Activated naive CD8-positive, alpha-beta T cell treated with anti-CD3 and anti-CD28 coated beads, Interleukin-2, amount 10 ng/mL, durations not matched to agents 7 days and 5 days (primary cell): ENCODE data around the gene FCN3. TPM values are rescaled to one million over a fixed set of nuclear protein-coding genes. Genes with fewer than 3 reads are reported as not detected.
A peak's percentile ranks its signal among the peaks of the same experiment; 100 is the strongest.

Experiments used
- ATAC-seq: fragments of 150-1000 bp; cut with Tn5 transposase; one replicate; pipeline ENCODE4 v1.10.0; 2021; ENCODE audit warnings: low read depth, moderate library complexity
- POLR2A ChIA-PET: fragments of 350-600 bp; sonication (Branson Sonifier 250); formaldehyde crosslinking; loops from one replicate; lab custom pipeline; 2021; ENCODE audit warnings: antibody characterized with exemption; lab: Charles Lee
- DNase-seq: peaks from one replicate; pipeline ENCODE4 v3.0.0; 2021
- H3K27ac Mint-ChIP-seq: one replicate; pipeline ENCODE4 v1.8.0; 2022; ENCODE audit warnings: mild to moderate bottlenecking, mixed read lengths
- H3K27me3 Mint-ChIP-seq: one replicate; pipeline ENCODE4 v1.8.0; 2022; ENCODE audit warnings: mild to moderate bottlenecking, moderate library complexity, mixed read lengths
- H3K36me3 Mint-ChIP-seq: one replicate; pipeline ENCODE4 v1.8.0; 2021; ENCODE audit warnings: mild to moderate bottlenecking, mixed read lengths
- H3K4me1 Mint-ChIP-seq: one replicate; pipeline ENCODE4 v1.8.0; 2021; ENCODE audit warnings: mixed read lengths
- H3K4me3 Mint-ChIP-seq: one replicate; pipeline ENCODE4 v1.8.0; 2022; ENCODE audit warnings: mild to moderate bottlenecking, moderate library complexity, mixed read lengths
- H3K9me3 Mint-ChIP-seq: one replicate; pipeline ENCODE4 v1.8.0; 2021; ENCODE audit warnings: mixed read lengths
- total RNA-seq, 2 experiments: library from RNA; stranded (reverse); gene quantifications; one replicate each; pipeline ENCODE4 v1.2.3, GENCODE V29; 2021

Gene FCN3
- total RNA-seq, 2 experiments from 2014 or later, result not detected

DNA sequence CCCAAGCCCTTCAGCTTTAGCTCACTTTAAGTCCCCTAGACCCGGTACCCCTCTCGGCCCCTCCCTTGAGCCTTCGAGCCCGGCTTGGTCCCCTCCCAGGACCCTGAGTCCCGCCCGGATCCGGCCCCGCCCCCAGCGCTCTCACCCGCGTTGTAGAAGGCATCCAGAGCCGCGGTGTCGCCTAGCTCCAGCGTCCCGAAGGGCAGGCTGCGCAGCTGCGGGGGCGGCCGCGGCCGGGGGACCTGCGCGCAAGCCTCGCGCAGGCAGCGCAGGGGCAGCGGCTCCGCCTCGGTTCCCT, 8.6 kb downstream of the FCN3 start:
- peak; percentile 83 for DNase-seq
- peak overlapping the region; percentile 84 for H3K27ac Mint-ChIP-seq
- ATAC-seq, result peak; percentile 68
- H3K9me3 Mint-ChIP-seq, result no peaks in the 10 kb centered on the region
- no peaks in the 10 kb centered on the region for H3K27me3 Mint-ChIP-seq
- H3K4me3 Mint-ChIP-seq, result peak overlapping the region; percentile 86
- H3K36me3 Mint-ChIP-seq, result no peaks in the 10 kb centered on the region
- POLR2A ChIA-PET, result interaction anchor here (0.6 to 2.8 kb wide), 10 partner anchors 9 to 480 kb away, joined by 4 to 15 read pairs (median 5); partner anchors contain the start of gene SYTL1
- peaks cover 34% of the 10 kb centered on the region for H3K4me1 Mint-ChIP-seq

DNA sequence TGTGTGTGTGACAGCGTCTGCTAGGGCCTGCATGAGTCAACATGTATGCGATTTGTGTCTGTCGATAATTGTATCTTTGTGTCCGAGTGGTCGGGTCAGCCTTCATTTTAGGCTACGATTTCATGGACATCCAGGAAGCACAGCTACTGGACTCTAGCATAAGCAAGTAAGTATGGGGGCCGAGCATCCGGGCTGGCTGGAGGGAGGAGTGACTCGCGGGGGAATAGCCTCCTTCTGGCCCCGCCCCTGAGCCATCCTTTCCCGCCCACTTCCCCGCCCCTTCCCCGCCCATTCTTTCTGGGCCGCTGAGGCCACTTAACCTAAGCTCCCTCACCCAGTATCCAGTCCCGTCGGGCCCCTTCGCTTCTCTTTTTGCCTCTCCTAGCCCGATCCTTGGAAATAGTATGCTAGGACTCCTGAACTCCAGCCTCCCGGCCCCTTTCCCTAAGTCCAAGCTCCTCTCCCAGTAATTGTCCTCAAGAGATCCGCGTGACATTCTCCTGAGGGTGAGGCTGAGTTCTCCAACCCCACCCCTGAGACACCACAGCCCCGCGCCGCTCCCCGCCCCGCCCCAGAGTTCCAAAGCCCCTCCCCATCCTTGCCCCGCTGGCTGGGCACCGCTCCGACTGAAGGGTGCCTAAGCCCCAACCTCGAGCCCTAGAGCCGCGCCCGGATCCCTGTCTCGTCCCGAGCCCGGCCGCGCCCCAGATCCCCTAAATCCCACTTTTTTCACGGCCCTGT, 9.1 kb downstream of the FCN3 start:
- peaks cover 34% of the 10 kb centered on the region for H3K4me1 Mint-ChIP-seq
- H3K4me3 Mint-ChIP-seq, result peak overlapping the region; percentile 86
- peak overlapping the region; percentile 84 for H3K27ac Mint-ChIP-seq

DNA sequence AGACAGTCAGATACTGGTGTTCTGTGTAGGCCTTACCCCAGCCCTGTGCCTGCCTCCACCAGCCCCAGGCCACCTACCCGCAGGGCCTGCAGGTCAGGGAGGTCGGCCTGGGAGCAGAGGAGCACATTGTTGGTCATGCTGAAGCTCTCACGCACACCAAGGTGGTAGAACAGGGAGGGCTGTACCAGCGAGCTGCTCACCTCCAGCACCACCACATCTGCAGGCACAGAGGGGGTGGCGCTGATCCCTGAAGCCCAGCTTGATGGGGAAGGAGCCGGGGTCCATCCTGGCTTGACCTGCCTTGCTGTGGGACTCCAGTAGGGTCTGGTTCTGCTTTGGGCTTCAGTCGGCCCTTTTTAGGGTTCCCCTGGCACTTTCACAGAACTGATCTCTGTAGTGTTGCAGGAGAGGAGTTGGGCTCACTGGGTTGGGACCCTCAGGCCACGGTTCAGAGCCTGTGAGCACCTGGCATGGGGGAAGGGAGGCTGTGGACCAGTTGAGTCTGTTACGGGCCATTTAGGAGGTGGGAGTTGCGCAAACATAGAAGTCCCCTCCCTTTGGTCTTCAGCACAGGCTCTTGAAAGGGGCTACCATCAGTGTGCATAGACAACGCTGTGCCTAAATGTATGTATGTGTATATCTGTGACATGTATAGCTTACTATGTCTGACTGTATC, 9.8 kb downstream of the FCN3 start:
- Mint-ChIP-seq H3K9me3 (no peaks in the 10 kb centered on the region), H3K27me3 (peaks cover 2% of the 10 kb centered on the region), H3K27ac (peak overlapping the region; percentile 84), H3K4me3 (peak overlapping the region; percentile 86), H3K36me3 (no peaks in the 10 kb centered on the region), H3K4me1 (peaks cover 35% of the 10 kb centered on the region)
- ATAC-seq (no peak), DNase-seq (no peak)
- POLR2A ChIA-PET, result interaction anchor here (0.6 to 2.8 kb wide), 8 partner anchors 7 to 330 kb away, joined by 3 to 15 read pairs (median 5); no protein-coding TSS in a partner anchor

More for the DNA sequence above, 9.1 kb downstream of the FCN3 start:
- H3K9me3 Mint-ChIP-seq, result no peaks in the 10 kb centered on the region
- POLR2A ChIA-PET, result interaction anchor here (0.6 to 2.8 kb wide), 11 partner anchors 8 to 480 kb away, joined by 3 to 15 read pairs (median 5); no protein-coding TSS in a partner anchor
- H3K36me3 Mint-ChIP-seq, result no peaks in the 10 kb centered on the region
- H3K27me3 Mint-ChIP-seq, result no peaks in the 10 kb centered on the region
- DNase-seq (peak; percentile 80), ATAC-seq (peak; percentile 59)

DNA sequence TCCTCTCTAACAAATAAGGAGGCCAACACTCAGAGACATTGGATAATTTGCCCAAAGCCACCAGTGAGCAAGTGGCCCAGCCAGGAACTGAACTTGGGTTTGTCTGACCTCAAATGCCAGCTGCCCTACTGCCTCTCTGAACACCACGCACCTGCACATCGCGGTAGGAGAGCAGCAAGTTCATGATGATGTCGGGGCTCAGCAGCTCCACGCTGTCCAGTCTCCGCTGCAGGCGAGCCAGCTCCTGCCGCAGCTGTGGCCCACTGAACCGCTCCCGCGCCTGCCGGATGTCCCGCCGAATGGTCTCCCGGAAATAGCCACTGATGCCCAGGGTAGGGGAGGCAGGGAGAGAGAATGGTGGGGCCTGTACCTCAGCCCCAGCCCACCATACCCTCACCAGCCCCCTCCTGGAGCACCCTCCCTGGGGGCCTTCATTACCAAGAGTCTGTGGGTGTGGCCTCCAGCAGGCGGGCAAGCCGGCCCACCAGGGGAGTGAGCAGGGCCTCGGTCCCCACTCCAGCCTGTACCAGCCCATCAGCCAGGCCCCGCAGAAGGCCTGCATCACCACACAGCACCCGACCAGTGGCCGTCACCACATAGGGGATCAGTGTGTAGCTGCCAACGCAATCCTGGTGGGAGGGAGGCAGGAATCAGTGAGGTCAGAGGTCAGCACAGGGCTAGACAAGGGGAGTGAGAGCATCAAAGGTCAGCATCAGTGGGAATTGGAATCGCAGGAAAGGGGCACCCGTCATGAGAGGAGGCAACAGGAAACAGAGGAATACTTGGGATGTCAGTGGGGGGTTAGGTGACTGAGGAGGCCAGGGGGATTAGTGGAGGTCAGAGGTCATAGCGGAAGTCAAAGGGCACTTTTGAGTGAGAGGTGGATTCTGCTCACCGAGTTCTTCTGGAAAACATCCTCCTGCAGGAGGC, 10.6 kb downstream of the FCN3 start:
- POLR2A ChIA-PET, result no interaction called here
- peak overlapping the region; percentile 7 for H3K27ac Mint-ChIP-seq
- H3K4me1 Mint-ChIP-seq, result peaks cover 34% of the 10 kb centered on the region
- DNase-seq (no peak), ATAC-seq (no peak)
- no peaks in the 10 kb centered on the region for H3K9me3 Mint-ChIP-seq
- H3K27me3 Mint-ChIP-seq, result peaks cover 5% of the 10 kb centered on the region
- H3K4me3 Mint-ChIP-seq, result no peak overlapping the region
- H3K36me3 Mint-ChIP-seq, result no peaks in the 10 kb centered on the region

DNA sequence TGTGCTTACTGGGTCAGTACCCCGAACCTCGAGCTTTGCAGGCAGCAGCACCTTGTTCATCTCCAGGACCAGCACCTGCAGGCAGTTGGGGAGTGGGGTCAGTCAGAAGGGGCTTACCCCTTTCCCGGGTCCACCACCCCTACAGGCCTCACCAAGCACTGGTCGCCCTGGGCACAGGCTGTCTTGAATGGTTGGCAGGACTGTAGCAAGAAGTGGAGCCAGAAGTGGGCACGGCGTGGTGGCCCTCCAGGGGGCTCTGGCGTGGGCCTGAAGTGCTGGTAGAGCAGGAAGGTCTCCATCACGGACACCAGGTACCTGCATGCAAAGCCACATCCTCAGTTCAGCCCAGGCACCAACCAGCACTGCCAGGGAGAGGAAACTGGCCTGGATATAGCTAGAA, 13.1 kb downstream of the FCN3 start:
- peaks cover 6% of the 10 kb centered on the region for H3K27me3 Mint-ChIP-seq
- DNase-seq (no peak), ATAC-seq (no peak)
- H3K27ac Mint-ChIP-seq, result no peak overlapping the region
- peaks cover 30% of the 10 kb centered on the region for H3K4me1 Mint-ChIP-seq
- no peaks in the 10 kb centered on the region for H3K9me3 Mint-ChIP-seq
- no peaks in the 10 kb centered on the region for H3K36me3 Mint-ChIP-seq
- POLR2A ChIA-PET, result no interaction called here
- H3K4me3 Mint-ChIP-seq, result no peak overlapping the region

DNA sequence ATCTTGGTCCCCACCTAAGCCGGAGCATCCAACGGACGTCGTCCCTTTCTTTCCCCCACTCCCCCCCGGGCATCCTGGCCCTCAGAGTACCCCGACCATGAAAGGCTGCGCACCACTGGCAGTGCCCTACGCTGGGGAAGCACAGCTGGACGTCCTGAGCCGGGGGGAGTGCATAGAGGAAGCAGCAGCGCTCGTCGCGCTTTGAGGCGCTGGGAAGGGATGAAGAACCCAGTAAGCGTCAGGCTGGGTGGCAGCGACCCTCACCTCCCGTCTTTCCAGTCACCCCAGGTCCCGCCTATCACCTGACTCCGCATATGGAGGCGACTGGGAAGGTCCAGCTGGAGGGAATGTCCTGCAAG, 13.6 kb downstream of the FCN3 start:
- ATAC-seq (no peak), DNase-seq (no peak)
- Mint-ChIP-seq H3K27ac (no peak overlapping the region), H3K27me3 (peaks cover 6% of the 10 kb centered on the region), H3K36me3 (no peaks in the 10 kb centered on the region), H3K9me3 (no peaks in the 10 kb centered on the region), H3K4me3 (peak overlapping the region; percentile 19), H3K4me1 (peaks cover 34% of the 10 kb centered on the region)
- POLR2A ChIA-PET, result no interaction called here

DNA sequence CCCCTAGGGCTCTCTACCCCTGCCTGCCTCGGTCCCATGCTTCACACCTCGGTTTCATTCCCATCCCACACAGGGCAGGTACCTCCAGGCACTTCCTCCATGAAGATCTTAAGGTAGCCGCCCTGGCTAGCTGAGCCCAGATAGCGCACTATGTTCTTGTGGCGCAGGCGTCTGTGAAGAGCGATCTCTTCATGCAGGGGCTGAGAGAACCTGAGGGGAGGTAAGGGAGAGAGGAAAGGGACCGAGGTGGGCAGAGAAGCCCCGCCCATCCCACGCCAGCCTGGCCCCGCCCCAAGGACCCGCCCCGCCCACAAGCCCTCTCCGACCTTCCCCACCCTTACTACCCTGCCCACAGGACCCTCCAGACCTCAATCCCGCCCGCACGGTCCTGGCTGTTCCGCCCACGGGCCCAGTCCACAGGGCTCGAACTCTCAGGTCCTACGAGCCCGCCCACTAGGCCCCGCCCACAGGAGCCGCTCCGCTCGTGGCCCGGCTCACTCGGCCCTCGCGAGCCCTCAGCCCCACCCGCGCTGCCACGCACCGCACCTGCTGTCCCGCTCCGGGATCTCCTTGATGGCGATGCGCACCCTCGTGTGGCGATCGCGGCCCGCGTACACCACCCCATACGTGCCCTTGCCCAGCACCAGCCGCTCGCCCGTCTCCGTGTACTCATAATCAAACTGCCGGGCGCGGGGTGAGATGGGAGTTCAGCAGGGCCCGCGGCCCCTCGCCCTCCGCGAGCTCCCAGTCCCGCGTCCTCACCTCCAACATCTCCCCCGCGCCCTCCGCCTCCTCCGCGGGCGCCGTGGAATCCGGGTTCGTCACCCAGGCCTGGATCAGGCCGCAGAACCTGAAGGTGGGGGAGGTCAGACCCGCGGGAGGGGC, 14.2 kb downstream of the FCN3 start:
- no peaks in the 10 kb centered on the region for H3K36me3 Mint-ChIP-seq
- peaks cover 6% of the 10 kb centered on the region for H3K27me3 Mint-ChIP-seq
- POLR2A ChIA-PET, result interaction anchor here (1.0 to 1.6 kb wide), 2 partner anchors 15 to 18 kb away, joined by 3 to 4 read pairs; partner anchors contain the start of gene SYTL1
- no peaks in the 10 kb centered on the region for H3K9me3 Mint-ChIP-seq
- H3K4me3 Mint-ChIP-seq, result peak overlapping the region; percentile 63
- peaks cover 35% of the 10 kb centered on the region for H3K4me1 Mint-ChIP-seq
- peak overlapping the region; percentile 61 for H3K27ac Mint-ChIP-seq
- DNase-seq, result peak; percentile 65
- ATAC-seq, result peak; percentile 4

DNA sequence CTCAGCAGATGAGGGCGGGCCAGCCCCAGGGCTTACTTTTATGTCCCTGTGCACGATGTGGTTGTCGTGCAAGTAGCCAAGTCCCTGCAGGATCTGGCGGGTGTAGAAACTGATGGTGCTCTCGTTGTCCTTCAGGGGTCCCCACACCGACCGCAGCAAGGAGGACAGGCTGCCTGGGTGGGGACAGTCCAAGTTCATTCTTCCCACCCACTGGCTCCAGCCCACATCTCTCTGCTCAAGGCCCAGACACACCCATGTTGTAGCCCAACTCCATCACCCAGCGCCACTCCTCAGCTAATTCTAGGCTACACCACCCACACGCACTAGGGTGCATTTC, 14.8 kb downstream of the FCN3 start:
- Mint-ChIP-seq H3K27ac (peak overlapping the region; percentile 61), H3K27me3 (peaks cover 6% of the 10 kb centered on the region), H3K9me3 (no peaks in the 10 kb centered on the region), H3K4me1 (peaks cover 31% of the 10 kb centered on the region), H3K4me3 (peak overlapping the region; percentile 63), H3K36me3 (no peaks in the 10 kb centered on the region)
- POLR2A ChIA-PET, result interaction anchor here (1.0 to 1.6 kb wide), 2 partner anchors 15 to 18 kb away, joined by 3 to 4 read pairs; partner anchors contain the start of gene SYTL1
- no peak for DNase-seq
- ATAC-seq, result no peak

DNA sequence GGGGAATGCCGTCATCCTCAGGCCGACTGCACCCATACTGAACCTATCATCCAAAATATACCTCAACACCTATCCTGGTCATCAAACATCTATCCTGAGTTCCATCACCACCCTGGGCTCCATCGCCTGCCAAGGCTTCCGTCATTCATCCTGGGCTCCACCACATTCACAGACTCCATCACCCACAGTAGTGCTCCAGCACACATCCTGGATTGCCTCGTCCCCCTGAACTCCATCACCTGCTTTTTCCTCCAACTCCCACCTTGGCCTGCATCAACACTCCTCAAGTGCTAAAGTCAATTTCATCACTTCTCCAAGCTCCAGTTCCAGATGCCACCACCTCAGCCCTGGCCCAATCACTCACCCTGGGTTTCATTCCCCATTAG, 15.7 kb downstream of the FCN3 start:
- peaks cover 6% of the 10 kb centered on the region for H3K27me3 Mint-ChIP-seq
- ATAC-seq (no peak), DNase-seq (no peak)
- H3K9me3 Mint-ChIP-seq, result no peaks in the 10 kb centered on the region
- POLR2A ChIA-PET, result interaction anchor here (0.6 to 3.6 kb wide), 4 partner anchors 14 to 17 kb away, joined by 3 to 23 read pairs (median 4); partner anchors contain the start of gene SYTL1
- no peaks in the 10 kb centered on the region for H3K36me3 Mint-ChIP-seq
- H3K4me3 Mint-ChIP-seq, result peak overlapping the region; percentile 1
- peak overlapping the region; percentile 17 for H3K27ac Mint-ChIP-seq
- peaks cover 31% of the 10 kb centered on the region for H3K4me1 Mint-ChIP-seq

DNA sequence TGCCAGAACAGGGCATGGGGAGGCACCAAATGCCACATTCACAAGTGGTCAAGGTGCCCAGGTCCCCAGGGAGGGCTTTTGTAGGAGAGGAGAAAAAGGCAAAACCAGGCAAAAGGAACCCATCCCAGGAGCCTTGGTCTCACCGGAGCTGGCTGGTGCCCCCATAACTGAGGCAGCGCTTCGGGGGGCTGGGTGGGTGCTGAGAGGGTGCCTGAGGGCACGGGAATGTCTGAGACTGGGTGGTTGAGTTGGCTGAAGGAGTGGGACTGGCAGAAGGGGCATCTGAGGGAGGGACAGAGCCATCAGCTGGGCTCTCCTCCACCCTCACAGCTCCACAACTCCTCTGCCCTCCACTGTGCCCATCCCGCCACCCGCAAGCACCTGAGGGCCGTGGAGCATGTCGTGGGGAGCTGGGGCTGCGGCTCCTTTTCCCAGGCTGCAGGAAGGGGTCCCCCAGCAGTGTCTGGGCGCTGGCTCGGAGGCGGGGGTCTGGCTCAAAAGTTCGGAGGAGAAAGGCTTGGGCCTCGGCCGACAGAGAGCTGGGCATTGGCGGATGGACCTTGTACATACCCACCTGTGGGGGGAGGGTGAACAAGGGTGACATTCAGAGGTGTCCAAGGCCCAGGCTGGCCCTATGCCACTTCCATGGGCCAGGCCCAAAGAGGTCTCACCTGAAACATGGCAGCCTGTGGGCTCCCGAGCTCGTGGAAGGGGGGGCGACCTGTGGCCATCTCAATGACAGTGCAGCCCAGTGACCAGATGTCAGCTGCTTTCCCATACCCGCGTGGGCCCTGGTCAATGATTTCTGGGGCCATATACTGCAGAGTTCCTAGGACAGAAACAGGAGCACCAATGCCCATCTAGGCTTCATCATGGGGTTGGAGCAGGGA, 16.3 kb downstream of the FCN3 start:
- POLR2A ChIA-PET, result interaction anchor here (0.6 to 3.6 kb wide), 10 partner anchors 8 to 247 kb away, joined by 3 to 23 read pairs (median 4); partner anchors contain the start of genes MAP3K6 and SYTL1
- Mint-ChIP-seq H3K36me3 (no peaks in the 10 kb centered on the region), H3K27me3 (peaks cover 6% of the 10 kb centered on the region), H3K9me3 (no peaks in the 10 kb centered on the region), H3K27ac (no peak overlapping the region), H3K4me3 (no peak overlapping the region), H3K4me1 (peaks cover 27% of the 10 kb centered on the region)
- no peak for DNase-seq
- no peak for ATAC-seq

DNA sequence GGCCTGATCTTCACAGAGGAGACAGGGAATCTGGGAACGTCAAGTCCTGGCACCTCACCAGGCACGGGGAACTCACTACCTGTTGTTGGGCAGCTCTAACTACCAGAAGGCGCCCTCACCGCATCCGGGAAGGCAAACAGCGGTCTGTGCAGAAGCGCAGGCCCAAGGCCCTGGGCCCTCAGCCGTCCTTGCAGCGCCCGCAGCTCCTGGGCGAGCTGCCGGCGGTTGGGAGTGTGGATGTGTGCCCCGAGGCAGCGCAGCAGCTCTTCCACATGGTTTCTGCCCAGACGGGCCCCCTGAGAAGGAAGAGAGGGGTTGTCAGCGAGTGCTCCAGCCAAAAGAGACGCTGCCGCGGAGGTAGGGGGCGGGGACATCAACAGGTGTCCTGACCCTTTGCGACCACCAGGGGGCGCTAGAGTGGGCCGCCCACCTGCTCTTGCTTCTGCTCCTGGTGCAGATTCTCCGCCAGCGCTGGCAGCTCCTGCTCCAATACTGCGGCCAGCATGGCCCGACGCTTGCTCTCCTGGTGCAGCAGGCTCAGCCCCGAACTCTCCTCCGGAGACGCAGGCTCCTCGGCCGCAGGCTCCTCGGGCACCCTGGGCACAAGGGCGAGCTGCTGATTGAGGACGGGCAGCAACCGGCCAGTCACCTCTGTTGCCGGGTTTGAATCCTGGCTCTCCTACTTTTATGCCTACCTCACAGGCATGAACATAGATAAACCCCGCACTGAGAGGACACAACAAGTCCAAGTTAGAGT, 17.2 kb downstream of the FCN3 start:
- H3K4me3 Mint-ChIP-seq, result peak overlapping the region; percentile 78
- H3K27me3 Mint-ChIP-seq, result peaks cover 6% of the 10 kb centered on the region
- peaks cover 27% of the 10 kb centered on the region for H3K4me1 Mint-ChIP-seq
- H3K36me3 Mint-ChIP-seq, result no peaks in the 10 kb centered on the region
- POLR2A ChIA-PET, result interaction anchor here (0.5 to 4.2 kb wide), 13 partner anchors 9 to 247 kb away, joined by 3 to 29 read pairs (median 4); partner anchors contain the start of genes MAP3K6 and SYTL1
- peak; percentile 71 for ATAC-seq
- H3K27ac Mint-ChIP-seq, result peak overlapping the region; percentile 86
- no peaks in the 10 kb centered on the region for H3K9me3 Mint-ChIP-seq
- peak; percentile 89 for DNase-seq
